Psoas muscle (tissue), 8 donors: Measurements from ENCODE around the gene PDE1C. TPM values are rescaled to one million over a fixed set of nuclear protein-coding genes. Genes with fewer than 3 reads are reported as not detected.

Experiments
- ATAC-seq, 4 donors: fragments of 200-7000 bp; cut with Tn5 transposase; one replicate each; pipeline ENCODE4 v1.9.1; 2020; ENCODE audit warnings: moderate library complexity in 3 of 4, mild to moderate bottlenecking in 2 of 4
- DNase-seq, 2 donors: peaks; one replicate each; pipeline ENCODE4 v3.0.0-alpha.2; 2020
- H3K27ac ChIP-seq: fragments of 200-600 bp; one replicate; pipeline ENCODE4 v1.8.0; 2022
- H3K27me3 ChIP-seq, 3 donors: fragments of 200-600 bp in 1 of 3; one replicate each; pipeline versions ENCODE4 v1.6.1 to v1.8.0; 2013 to 2022; ENCODE audit warnings: low read length in 2 of 3, mild to moderate bottlenecking in 2 of 3, moderate library complexity in 1 of 3; ENCODE audit not compliant: insufficient read depth in 3 of 3
- H3K36me3 ChIP-seq, 2 donors: fragments of 200-600 bp in 1 of 2; one replicate each; pipeline versions ENCODE4 v1.6.1 to v1.8.0; 2013 to 2022; ENCODE audit warnings: low read depth in 1 of 2, mild to moderate bottlenecking in 1 of 2, moderate library complexity in 1 of 2; ENCODE audit not compliant: insufficient read depth in 1 of 2
- H3K4me1 ChIP-seq: fragments of 200-600 bp; one replicate; pipeline ENCODE4 v1.8.0; 2022
- H3K4me3 ChIP-seq: fragments of 200-600 bp; one replicate; pipeline ENCODE4 v1.8.0; 2022; ENCODE audit warnings: mild to moderate bottlenecking
- H3K9me3 ChIP-seq: fragments of 200-600 bp; one replicate; pipeline ENCODE4 v1.8.0; 2022
- CTCF ChIP-seq: fragments of 200-600 bp; IDR thresholded peaks from one replicate; pipeline ENCODE4 v1.8.0; 2022; ENCODE audit warnings: antibody characterized with exemption
- WGBS, 3 donors: extraction: QIAGEN DNeasy Blood & Tissue Kit; methylation state at CpG; one replicate each; pipeline versions ENCODE4 v1.1.6 to v1.1.7; 2013; 5-methylcytosine and 5-hydroxymethylcytosine counted together
- intact Hi-C, 2 donors: fragments of 100-400 bp; cut with DNase I; formaldehyde crosslinking; loops; one replicate each; pipeline versions ENCODE4 v1.11.0 to v1.14.2; 2022
- polyA plus RNA-seq, 3 donors: library from polyadenylated mRNA; stranded (reverse); fragments of 200-250 nt; gene quantifications; one replicate each; pipeline ENCODE4 v1.2.3, GENCODE V29; 2013
- total RNA-seq, 4 donors: library from RNA; stranded (reverse); fragmentation: NEBNext Ultra II Directional in 2 of 4; extraction: Animal tissue kit (Norgen Biotek cat#: 25700) in 2 of 4; gene quantifications; one replicate each; pipeline versions ENCODE4 v1.2.1 to v1.2.4, GENCODE V29; 2021 to 2023
- donor health status: healthy with polysubstance abuse.
- donor health status: DM: no; HTN: no; CAD: no; lungs with moderate emphysema.
- donor health status: Bipolar disorder and iron deficiency.
- donor health status: healthy.
- donor health status: DM: yes; HTN: yes; CAD: no.
- donor health status: DM: no; HTN: no; CAD: no.
- donor health status: DM: no; HTN: no; CAD: no.
- donor health status: DM: yes; HTN: yes; CAD: no.

The PDE1C gene
- total and polyA plus RNA-seq, 7 donors = 0.20 to 1.9 (median 0.64) TPM

GRCh38 chr7:31986878-31987518 lies 83.2 kb downstream of the PDE1C start:
- H3K9me3 ChIP-seq = no peaks in the 10 kb centered on the region
- intact Hi-C loops = no loop called here
- no peak for TF ChIP-seq CTCF
- H3K27me3 ChIP-seq = no peaks in the 10 kb centered on the region
- no peaks in the 10 kb centered on the region for H3K36me3 ChIP-seq
- no peak overlapping the region for H3K27ac ChIP-seq
- ATAC-seq (no peak), DNase-seq (no peak)
- 70 to 73% (median 73%) methylated on average over 5 of the region's 5 CpGs for WGBS, 3 donors
- H3K4me1 ChIP-seq = no peaks in the 10 kb centered on the region
- H3K4me3 ChIP-seq = no peak overlapping the region

GRCh38 chr7:31982962-31983361 lies 87.2 kb downstream of the PDE1C start:
- H3K4me1 ChIP-seq = no peaks in the 10 kb centered on the region
- H3K9me3 ChIP-seq = no peaks in the 10 kb centered on the region
- no peaks in the 10 kb centered on the region for H3K36me3 ChIP-seq
- DNase-seq (no peak), ATAC-seq (no peak)
- no peak overlapping the region for H3K4me3 ChIP-seq
- intact Hi-C loops = no loop called here
- H3K27ac ChIP-seq = no peak overlapping the region
- no peaks in the 10 kb centered on the region for H3K27me3 ChIP-seq
- 65 to 76% (median 71%) methylated on average over 1 of the region's 1 CpG for WGBS, 3 donors
- TF ChIP-seq CTCF = no peak

GRCh38 chr7:31981874-31982390 lies 88.3 kb downstream of the PDE1C start:
- WGBS, 3 donors = 70 to 74% (median 73%) methylated on average over 6 of the region's 6 CpGs
- ATAC-seq (no peak), DNase-seq (no peak)
- Histone ChIP-seq H3K27me3 (no peaks in the 10 kb centered on the region), H3K4me1 (no peaks in the 10 kb centered on the region), H3K4me3 (no peak overlapping the region), H3K9me3 (no peaks in the 10 kb centered on the region), H3K27ac (no peak overlapping the region), H3K36me3 (no peaks in the 10 kb centered on the region)
- no peak for TF ChIP-seq CTCF
- intact Hi-C loops = no loop called here

GRCh38 chr7:31979690-31980330 lies 90.4 kb downstream of the PDE1C start:
- WGBS, 3 donors = 75 to 81% (median 75%) methylated on average over 1 of the region's 1 CpG
- Histone ChIP-seq H3K4me1 (no peaks in the 10 kb centered on the region), H3K27ac (no peak overlapping the region), H3K27me3 (no peaks in the 10 kb centered on the region), H3K4me3 (no peak overlapping the region), H3K36me3 (no peaks in the 10 kb centered on the region), H3K9me3 (no peaks in the 10 kb centered on the region)
- no peak for TF ChIP-seq CTCF
- DNase-seq = no peak
- ATAC-seq = no peak
- intact Hi-C loops = no loop called here
